HG02884 (cell line): ENCODE measurements around the gene LSR.

Source experiments
- ATAC-seq: cut with Tn5 transposase; IDR thresholded peaks from one replicate; pipeline ENCODE4 v1.9.1; 2021; ENCODE audit warnings: mild to moderate bottlenecking, moderate library complexity; ENCODE audit not compliant: unreplicated experiment

Gene LSR

DNA sequence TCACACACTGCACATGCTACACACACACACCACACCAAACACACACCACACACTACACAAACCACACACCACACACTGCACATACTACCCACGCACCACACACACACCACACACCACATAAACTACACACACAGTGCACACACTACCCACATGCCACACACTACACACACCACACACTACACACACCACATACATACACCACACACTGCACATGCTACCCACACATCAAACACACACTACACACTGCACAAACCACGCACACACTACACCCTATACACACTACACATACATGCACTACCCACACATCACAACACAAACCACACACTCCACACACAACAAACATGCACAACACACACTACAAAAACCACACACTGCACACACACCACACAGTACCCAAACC lies 49.1 kb downstream of the LSR start:
- ATAC-seq, result no peak

DNA sequence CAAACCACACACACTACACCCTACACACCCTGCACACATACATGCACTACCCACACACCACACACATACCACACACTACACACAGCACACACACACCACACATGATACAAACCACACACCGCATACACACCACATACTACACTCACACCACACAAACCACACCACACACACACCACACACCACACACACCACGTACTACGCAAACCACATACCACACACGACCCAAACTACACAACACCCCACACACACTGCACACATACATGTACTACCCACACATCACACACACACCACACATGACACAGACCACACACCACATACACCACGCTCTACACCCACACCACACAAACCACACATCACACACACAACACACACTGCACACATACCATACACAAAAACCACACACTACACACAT lies 49.8 kb downstream of the LSR start:
- no peak for ATAC-seq

DNA sequence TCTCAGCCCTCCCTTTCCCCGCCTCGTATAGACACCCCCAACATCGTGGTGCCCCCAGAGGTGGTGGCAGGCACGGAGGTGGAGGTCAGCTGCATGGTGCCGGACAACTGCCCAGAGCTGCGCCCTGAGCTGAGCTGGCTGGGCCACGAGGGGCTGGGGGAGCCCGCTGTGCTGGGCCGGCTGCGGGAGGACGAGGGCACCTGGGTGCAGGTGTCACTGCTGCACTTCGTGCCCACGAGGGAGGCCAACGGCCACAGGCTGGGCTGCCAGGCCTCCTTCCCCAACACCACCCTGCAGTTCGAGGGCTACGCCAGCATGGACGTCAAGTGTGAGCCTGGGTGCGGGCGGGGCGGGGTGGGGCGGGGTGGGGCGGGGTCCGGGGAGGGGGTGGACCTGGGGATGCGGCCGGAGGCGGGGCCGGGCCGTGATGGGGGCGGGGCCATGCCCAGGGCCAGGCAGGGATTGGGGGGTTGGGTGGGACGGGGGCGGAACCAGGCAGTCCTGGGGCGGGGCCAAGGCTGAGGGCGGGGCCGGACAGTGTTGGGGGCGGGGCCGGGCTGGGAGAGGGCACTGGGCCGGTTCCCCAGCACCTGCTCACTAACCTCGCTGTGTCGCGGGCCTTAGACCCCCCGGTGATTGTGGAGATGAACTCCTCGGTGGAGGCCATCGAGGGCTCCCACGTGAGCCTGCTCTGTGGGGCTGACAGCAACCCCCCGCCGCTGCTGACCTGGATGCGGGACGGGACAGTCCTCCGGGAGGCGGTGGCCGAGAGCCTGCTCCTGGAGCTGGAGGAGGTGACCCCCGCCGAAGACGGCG lies 50.9 kb downstream of the LSR start:
- no peak for ATAC-seq

DNA sequence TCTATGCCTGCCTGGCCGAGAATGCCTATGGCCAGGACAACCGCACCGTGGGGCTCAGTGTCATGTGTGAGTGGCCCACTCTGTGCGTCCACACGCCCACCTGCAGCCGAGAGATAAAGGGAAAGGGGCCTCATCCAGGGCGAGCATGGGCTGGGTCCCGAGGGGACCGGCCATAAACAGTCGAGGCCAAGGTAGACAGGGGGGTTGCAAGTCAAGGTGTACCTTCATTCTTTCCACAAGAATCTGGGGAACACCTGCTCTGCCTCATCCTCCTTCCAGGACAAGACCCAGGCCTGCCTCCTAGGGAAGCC lies 51.5 kb downstream of the LSR start:
- ATAC-seq, result no peak

DNA sequence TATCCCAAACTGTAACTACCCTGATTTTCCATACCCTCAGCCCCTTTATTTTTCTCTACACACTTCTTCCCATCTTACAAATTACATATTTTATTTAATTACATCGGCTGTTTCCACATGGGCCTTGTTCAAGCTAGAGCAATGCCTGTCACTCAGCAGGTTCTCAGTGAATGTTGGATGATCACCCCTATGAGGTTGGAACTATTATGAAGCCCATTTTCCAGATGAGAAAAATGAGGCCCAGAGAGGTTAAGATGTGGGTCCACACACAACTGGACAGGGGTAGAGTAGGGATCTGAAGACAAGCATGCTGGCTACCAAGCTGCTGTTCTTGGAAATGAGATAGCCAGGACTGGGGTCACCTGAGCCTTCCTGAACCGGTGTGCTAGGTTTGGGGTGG lies 53.2 kb downstream of the LSR start:
- no peak for ATAC-seq

DNA sequence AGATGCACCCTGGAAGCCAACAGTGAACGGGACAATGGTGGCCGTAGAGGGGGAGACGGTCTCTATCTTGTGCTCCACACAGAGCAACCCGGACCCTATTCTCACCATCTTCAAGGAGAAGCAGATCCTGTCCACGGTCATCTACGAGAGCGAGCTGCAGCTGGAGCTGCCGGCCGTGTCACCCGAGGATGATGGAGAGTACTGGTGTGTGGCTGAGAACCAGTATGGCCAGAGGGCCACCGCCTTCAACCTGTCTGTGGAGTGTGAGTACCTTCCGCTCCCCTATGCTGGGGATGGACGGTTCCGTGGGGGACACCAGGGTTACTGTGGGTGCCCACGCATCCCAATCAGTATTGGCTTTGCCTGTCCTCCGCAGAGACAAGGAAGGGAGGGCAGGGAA lies 53.6 kb downstream of the LSR start:
- no peak for ATAC-seq

DNA sequence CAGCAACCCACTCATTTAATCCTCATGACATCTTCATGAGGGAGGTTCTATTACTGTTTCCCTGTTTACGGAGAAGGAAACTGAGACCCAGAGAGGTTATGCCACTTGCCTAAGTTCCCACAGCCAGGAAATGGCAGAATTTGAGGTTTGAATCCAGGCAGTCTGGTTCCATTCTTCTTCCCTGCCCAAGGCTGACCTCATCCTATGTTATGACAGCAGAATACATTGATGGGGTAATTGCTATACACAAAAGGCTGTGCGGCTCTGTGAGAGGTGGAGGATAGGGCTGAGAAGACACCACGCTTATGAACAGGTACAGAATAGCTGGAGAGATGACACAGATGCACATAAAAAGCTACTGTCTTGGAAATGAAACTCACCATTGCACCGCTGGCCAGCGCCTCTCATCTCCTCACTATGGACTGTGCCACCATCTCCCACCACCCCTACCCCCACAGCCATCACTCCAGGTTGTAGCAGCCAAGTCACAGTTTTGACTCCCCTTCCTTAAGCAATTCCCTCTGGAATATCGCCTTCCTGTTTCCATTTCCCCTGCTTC lies 54.6 kb downstream of the LSR start:
- no peak for ATAC-seq

DNA sequence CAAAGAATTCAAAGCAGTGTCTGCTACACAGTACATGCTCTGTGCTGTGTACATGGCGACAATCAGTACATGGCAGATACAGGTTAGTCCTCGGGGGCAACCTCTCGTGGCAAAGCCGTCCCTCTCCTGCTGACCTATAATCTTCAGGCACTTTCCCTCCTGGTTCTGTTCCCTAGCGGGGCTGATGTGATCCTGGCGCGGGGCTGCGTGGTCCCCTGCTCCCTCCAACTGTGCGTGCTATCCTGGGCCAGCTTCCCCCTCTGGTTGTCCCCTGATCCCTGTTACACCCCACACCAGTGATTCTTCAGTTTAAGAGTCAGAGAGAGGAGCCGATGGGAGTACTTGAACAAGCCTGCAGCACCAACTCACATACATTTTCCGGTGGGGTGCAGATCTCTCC lies 55.2 kb downstream of the LSR start:
- no peak for ATAC-seq

DNA sequence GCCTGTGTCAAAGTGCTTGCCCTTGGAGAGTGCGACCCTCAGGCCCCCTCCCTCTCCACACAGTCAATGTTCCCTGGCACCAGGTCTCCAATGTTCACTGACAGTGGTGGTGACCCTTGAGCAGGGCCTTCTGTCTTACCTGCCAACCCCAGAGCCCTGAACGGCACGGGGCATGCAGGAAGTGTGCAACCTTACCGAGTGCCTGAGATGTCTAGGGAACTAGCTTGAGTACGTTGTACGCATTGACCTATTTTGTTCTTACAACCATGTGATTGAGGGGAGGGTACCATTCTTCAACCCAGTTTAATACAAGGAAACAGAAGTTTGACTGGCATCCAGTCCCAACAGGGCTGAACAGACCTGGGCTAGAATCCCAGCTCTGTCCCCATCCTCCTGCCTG lies 56.4 kb downstream of the LSR start:
- ATAC-seq, result no peak

DNA sequence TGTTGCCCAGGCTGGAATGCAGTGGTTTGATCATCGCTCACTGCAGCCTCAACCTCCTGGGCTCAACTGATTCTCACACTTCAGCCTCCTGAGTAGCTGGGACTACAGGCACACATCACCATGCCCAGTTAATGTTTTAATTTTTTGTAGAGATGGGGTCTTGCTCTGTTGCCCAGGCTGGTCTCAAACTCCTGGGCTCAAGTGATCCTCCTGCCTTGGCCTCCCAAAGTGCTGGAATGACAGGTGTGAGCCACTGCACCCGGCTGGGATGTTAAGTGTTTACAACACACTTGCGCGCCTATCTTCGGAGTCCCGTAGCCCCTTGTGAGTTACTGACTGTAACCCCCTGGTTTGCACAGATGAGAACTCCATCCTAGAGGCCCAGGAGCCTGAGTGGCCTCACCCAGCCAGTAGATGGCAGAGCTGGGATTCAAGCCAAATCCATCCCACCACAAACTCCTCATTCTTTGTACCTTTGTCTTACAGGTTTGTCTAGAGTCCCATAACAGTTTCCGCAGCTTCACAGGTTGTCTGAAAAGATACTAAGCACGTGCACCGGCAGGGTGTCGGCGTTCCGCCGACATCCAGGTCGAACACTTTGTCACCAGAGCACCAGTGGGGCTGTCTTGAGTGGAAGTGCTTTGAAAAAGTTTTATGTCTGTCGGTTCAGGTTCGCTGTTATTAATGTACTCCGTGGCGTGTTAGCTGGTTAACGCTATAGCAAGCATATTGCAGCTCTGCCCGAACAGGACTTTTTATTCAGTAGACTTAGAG lies 57.9 kb downstream of the LSR start:
- no peak for ATAC-seq

DNA sequence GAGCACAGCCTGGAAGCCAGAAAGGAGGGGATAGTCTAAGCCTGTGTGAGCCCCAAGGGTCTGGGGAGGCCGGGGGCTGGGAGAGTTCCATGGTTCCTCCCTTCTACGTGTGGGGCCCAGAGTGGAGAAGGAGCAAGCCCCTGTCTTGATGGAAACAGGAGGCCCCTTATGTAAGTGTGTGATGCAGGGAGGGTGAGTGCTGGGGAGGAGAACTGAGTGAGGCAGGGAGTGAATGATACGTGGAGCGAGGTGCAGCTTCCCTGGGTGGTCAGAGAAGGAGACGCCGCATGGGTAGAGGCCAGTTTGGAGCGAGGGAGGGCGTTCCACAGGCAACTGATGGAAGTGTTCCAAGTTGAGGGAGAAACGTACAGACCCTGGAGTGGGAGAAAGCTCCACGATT lies 59.1 kb downstream of the LSR start:
- ATAC-seq, result no peak

DNA sequence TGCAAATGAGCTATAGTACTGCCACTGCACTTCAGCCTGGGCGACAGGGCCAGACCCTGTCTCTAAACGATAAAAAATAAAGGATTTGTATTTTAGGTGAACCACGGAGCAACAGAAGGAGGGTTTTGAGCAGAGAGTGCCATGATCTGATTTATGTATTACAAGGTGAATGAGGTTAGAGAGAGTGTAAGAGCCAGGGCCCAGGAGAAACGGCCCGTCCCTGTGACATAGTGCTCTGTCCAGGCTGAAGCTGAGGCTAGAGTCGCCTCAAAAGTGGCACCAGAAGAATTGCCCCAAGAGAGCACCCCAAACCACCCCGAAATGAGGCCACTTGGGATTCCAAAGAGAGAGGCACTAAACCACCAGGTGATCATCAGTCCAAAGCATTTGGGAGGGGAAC lies 60.1 kb downstream of the LSR start:
- no peak for ATAC-seq

DNA sequence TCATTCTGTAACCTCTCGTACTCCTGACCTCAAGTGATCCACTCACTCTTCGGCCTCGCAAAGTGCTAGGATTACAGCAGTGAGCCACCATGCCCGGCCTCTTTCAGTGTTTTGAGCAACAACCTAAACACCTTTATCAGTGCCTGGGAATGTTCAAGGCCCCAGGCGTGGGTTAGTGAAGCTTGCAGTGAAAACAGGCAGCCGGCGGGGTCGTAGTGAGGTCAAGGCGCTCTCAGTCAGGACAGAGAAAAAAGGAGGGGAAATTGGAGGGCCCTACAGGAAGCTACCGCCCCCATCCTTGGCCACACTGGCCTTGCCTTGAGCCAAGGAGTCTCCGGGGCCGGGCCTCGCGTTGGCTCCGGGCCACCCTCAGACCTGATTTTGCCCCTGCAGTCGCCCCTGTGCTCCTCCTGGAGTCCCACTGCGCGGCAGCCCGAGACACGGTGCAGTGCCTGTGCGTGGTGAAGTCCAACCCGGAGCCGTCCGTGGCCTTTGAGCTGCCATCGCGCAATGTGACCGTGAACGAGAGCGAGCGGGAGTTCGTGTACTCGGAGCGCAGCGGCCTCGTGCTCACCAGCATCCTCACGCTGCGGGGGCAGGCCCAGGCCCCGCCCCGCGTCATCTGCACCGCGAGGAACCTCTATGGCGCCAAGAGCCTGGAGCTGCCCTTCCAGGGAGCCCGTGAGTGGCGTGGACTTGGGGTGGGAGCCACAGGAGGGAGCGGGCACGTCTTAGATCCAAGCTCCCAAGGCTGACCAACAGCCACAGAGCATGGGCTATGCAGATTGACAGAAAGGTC lies 60.9 kb downstream of the LSR start:
- no peak for ATAC-seq

DNA sequence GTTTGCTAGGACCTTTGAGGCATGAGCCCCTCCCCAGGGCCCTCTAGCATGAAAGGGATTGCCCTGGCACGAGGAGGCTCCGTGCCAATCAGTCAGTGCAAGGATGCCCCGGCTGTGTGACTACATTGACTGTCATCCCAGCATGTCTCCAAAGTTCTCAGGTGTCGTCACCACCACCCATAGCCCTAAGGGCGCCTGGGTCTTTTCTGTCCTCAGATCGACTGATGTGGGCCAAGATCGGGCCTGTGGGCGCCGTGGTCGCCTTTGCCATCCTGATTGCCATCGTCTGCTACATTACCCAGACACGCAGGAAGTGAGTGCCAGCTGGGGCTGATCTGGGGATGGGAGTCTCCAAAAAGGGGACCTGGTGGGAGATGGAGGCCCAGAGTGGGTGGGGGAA lies 61.5 kb downstream of the LSR start:
- ATAC-seq, result no peak

DNA sequence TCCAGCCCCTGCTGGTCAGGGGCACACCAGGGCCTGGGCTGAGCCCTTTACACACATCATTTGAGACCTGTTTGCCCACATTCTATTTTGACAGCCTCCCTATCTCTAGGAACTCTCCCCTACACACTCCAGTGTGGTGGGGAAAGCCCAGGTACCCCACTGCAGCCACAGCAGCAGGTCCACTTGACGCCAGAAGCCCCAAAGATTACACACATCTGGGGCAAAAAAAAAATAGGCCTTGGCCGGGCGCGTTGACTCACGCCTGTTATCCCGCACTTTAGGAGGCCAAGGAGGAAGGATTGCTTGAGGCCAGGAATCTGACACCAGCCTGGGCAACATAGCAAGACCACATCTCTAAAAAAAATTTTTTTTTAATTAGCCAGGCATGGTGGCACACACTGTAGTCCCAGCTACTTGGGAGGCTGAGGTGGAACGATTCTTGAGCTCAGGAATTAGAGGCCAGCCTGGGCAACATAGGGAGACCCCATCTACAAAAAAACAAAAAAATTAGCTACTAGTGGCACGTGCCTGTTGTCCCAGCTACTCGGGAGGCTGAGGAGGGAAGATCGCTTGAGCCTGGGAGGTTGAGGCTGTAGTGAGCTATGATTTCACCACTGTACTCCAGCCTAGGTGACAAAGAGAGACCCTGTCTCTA lies 62.1 kb downstream of the LSR start:
- ATAC-seq, result no peak

DNA sequence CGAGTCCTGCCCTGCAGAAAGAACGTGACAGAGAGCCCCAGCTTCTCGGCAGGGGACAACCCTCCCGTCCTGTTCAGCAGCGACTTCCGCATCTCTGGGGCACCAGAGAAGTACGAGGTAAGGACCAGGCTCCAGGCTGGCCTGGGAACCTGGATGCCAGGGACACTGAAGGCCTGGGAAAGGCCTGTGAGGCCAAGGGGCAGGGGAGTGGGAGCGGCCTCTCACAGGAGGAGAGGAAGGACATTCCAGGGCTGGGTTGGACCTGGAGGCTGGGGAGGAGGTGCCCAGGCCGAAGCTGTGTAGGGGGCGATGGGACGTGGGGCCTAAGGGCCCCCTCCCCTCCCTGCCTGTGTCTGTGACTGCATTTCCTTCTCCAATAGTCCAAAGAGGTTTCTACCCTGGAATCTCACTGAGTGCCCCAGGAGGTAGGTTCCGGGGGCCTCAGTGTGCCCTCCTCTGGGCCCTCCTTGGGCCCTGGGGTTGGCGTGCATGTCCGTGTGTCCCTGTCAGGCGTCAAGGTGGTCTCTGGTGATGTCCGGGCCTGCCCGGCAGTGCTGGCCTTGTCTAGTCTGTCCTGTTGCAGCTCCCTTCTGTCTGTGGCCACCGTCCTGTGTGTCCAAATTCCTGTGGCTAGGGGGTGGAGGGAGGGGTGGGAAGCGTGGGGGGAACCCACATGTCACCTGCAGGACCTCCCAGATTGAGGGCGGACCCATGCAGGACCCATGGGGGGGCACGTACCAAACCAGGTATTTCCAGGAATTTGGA lies 63.3 kb downstream of the LSR start:
- no peak for ATAC-seq

DNA sequence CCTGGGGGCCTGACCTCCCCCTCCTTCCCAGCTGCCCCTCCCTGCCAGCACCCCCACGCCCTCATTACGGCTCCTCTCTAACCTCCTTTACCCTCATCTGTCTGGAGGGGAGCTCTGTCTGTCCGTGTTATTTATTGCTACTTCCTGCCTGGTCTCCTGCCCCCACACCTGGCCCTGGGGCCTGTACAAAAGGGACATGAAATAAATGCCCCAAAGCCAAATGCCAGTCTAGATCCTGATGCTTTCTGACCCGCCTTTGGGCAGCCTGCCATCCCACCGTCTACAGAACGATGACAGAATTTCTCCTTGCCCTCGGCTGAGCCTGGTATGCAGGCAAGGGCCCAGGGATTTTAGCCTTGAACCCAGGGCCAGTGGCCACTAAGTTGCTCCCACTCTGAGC lies 64.8 kb downstream of the LSR start:
- no peak for ATAC-seq

DNA sequence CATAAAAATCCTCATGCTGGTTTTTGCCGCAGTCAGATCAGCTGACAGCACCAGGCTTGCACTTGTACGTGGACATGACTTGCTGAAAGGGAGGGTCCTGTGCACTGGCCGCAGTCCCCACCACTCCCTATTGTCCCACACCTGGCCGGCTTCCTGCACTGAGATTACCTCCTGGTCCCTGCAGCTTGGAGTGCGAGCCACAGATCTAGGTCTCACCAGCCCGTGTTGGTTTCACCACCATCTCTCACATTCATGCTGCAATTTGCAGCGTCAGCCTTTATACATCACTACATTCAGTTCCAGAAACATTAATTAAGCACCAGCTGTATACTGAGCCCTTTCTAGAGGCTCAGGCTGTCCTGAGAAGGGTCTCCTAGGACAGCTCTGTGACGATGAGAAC lies 65.2 kb downstream of the LSR start:
- ATAC-seq, result no peak

DNA sequence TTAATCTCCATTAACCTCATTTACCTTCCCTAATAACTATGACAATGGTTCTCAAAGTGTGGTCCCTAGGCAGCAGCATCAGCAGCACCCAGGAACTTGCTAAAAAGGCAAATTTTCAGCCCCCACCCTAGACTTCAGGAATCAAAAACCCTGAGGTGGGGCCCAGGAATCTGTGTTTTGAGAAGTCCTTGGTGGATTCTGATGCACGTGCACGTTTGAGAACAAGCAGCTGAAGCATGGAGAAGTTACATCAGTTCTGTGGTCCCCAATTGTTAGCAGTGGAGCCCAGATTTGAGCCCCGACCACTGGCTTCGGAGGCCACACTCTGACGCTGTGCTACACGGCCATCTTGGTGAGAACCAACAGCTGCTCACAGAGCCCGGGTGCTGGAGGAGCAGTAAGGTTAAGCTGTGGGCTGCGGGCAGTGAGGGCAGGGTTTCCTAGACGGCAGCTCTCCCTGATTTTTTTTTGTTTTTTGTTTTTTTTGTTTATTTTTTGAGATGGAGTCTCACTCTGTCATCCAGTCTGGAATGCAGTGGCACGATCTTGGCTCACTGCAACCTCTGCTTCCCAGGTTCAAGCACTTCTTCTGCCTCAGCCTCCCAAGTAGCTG lies 66.2 kb downstream of the LSR start:
- ATAC-seq, result no peak

DNA sequence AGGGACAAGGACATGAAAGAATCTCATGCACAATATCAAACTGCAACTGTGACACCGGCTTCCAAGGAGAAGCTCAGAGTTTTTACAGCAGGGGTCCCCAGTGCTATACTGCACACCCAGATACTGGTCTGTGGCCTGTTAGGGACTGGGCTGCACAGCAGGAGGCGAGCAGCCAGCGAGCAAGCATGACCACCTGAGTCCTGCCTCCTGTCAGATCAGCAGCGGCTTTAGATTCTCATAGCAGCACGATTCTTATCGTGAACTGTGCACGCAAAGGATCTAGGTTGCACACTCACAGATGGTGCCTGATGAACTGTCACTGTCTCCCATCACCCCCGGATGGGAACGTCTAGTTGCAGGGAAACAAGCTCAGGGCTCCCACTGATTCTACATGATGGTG lies 67.1 kb downstream of the LSR start:
- no peak for ATAC-seq
